Duodenal mucosa (tissue), 2 donors: ENCODE results near the gene MKNK2.

Experiments
- H3K27ac ChIP-seq: one replicate; pipeline ENCODE4 v1.7.0; 2013; ENCODE audit warnings: low read depth, low read length
- H3K27me3 ChIP-seq, 2 donors: one replicate each; pipeline ENCODE4 v1.7.0; 2013; ENCODE audit warnings: low read length in 2 of 2, control low read depth in 1 of 2; ENCODE audit not compliant: insufficient read depth in 2 of 2, control insufficient read depth in 1 of 2
- H3K36me3 ChIP-seq, 2 donors: one replicate each; pipeline ENCODE4 v1.7.0; 2013; ENCODE audit warnings: low read length in 2 of 2, control low read depth in 1 of 2; ENCODE audit not compliant: insufficient read depth in 2 of 2, control insufficient read depth in 1 of 2
- H3K4me1 ChIP-seq, 2 donors: one replicate each; pipeline ENCODE4 v1.7.0; 2013; ENCODE audit warnings: low read length in 2 of 2, control low read depth in 1 of 2; ENCODE audit not compliant: insufficient read depth in 2 of 2, control insufficient read depth in 1 of 2
- H3K4me3 ChIP-seq, 2 donors: one replicate each; pipeline ENCODE4 v1.7.0; 2013; ENCODE audit warnings: low read length in 2 of 2, low read depth in 1 of 2
- H3K9ac ChIP-seq, 2 donors: one replicate each; pipeline ENCODE4 v1.7.0; 2013; ENCODE audit warnings: low read length in 2 of 2, low read depth in 1 of 2
- H3K9me3 ChIP-seq, 2 donors: one replicate each; pipeline ENCODE4 v1.7.0; 2013; ENCODE audit warnings: low read length in 2 of 2, control low read depth in 1 of 2; ENCODE audit not compliant: control insufficient read depth in 1 of 2

MKNK2 gene

GRCh38 chr19:2048104-2048958 is 2.7 kb downstream of the MKNK2 start:
- Histone ChIP-seq H3K9ac (peak overlapping the region; percentile 98 to 100), H3K4me1 (peaks cover 59 to 72% of the 10 kb centered on the region in 2 donors), H3K4me3 (peak overlapping the region; percentile 91 to 94), H3K27ac (peak overlapping the region; percentile 5), H3K9me3 (no peaks in the 10 kb centered on the region), H3K27me3 (no peaks in the 10 kb centered on the region), H3K36me3 (peaks cover 11 to 37% of the 10 kb centered on the region in 2 donors)

GRCh38 chr19:2047449-2048103 is 3.5 kb downstream of the MKNK2 start:
- H3K9ac ChIP-seq, result peak overlapping the region; percentile 49 to 100
- H3K4me3 ChIP-seq, result peak overlapping the region in 1 of 2 donors; percentile 94
- H3K27me3 ChIP-seq, result no peaks in the 10 kb centered on the region
- peaks cover 11 to 44% of the 10 kb centered on the region in 2 donors for H3K36me3 ChIP-seq
- peaks cover 66 to 80% of the 10 kb centered on the region in 2 donors for H3K4me1 ChIP-seq
- peak overlapping the region; percentile 30 for H3K27ac ChIP-seq
- H3K9me3 ChIP-seq, result no peaks in the 10 kb centered on the region

- Histone ChIP-seq H3K4me3 (peak overlapping the region in 1 of 2 donors; percentile 94), H3K9me3 (no peaks in the 10 kb centered on the region), H3K9ac (peak overlapping the region in 1 of 2 donors; percentile 49), H3K27me3 (no peaks in the 10 kb centered on the region), H3K27ac (peak overlapping the region; percentile 30), H3K4me1 (peaks cover 65 to 78% of the 10 kb centered on the region in 2 donors), H3K36me3 (peaks cover 11 to 44% of the 10 kb centered on the region in 2 donors)
Observed at GRCh38 chr19:2047076-2047448, 4.0 kb downstream of the MKNK2 start.

- no peak overlapping the region for H3K27ac ChIP-seq
- peaks cover 15 to 46% of the 10 kb centered on the region in 2 donors for H3K36me3 ChIP-seq
- H3K9ac ChIP-seq, result no peak overlapping the region
- no peaks in the 10 kb centered on the region for H3K27me3 ChIP-seq
- no peak overlapping the region for H3K4me3 ChIP-seq
- H3K4me1 ChIP-seq, result peaks cover 63 to 76% of the 10 kb centered on the region in 2 donors
- no peaks in the 10 kb centered on the region for H3K9me3 ChIP-seq
Observed at GRCh38 chr19:2046046-2046907, 4.8 kb downstream of the MKNK2 start.

- Histone ChIP-seq H3K9ac (no peak overlapping the region), H3K27me3 (no peaks in the 10 kb centered on the region), H3K36me3 (peaks cover 22 to 53% of the 10 kb centered on the region in 2 donors), H3K9me3 (no peaks in the 10 kb centered on the region), H3K4me1 (peaks cover 70 to 82% of the 10 kb centered on the region in 2 donors), H3K27ac (peak overlapping the region; percentile 20), H3K4me3 (no peak overlapping the region)
Observed at GRCh38 chr19:2045501-2046045, 5.5 kb downstream of the MKNK2 start.

GRCh38 chr19:2044709-2045500 is 6.1 kb downstream of the MKNK2 start:
- H3K36me3 ChIP-seq, result peaks cover 29 to 60% of the 10 kb centered on the region in 2 donors

GRCh38 chr19:2043961-2044708 is 6.9 kb downstream of the MKNK2 start:
- Histone ChIP-seq H3K27ac (no peak overlapping the region), H3K4me1 (peaks cover 67 to 73% of the 10 kb centered on the region in 2 donors), H3K9me3 (no peaks in the 10 kb centered on the region), H3K4me3 (no peak overlapping the region), H3K27me3 (no peaks in the 10 kb centered on the region), H3K36me3 (peaks cover 34 to 63% of the 10 kb centered on the region in 2 donors), H3K9ac (no peak overlapping the region)

More at GRCh38 chr19:2044709-2045500, 6.1 kb downstream of the MKNK2 start:
- Histone ChIP-seq H3K27me3 (no peaks in the 10 kb centered on the region), H3K9ac (no peak overlapping the region), H3K4me1 (peaks cover 72 to 81% of the 10 kb centered on the region in 2 donors), H3K9me3 (no peaks in the 10 kb centered on the region), H3K27ac (no peak overlapping the region), H3K4me3 (no peak overlapping the region)

GRCh38 chr19:2043251-2043641 is 7.8 kb downstream of the MKNK2 start:
- Histone ChIP-seq H3K9ac (peak overlapping the region; percentile 75 to 76), H3K4me1 (peaks cover 58 to 65% of the 10 kb centered on the region in 2 donors), H3K27ac (peak overlapping the region; percentile 96), H3K9me3 (no peaks in the 10 kb centered on the region), H3K36me3 (peaks cover 34 to 63% of the 10 kb centered on the region in 2 donors), H3K27me3 (no peaks in the 10 kb centered on the region), H3K4me3 (no peak overlapping the region)
